GM23248 (cell line): Measurements from ENCODE around the gene SMC2.

ENCODE experiments used
- EZH2 ChIP-seq: fragments of 200-600 bp; sonication (generic); IDR thresholded peaks from 2 replicates; pipeline ENCODE4 v1.6.1; 2018; ENCODE audit warnings: antibody characterized with exemption, mild to moderate bottlenecking; ENCODE audit not compliant: insufficient read depth, poor library complexity, severe bottlenecking
- EZH2phosphoT487 ChIP-seq: fragments of 200-600 bp; sonication (generic); IDR thresholded peaks from 2 replicates; pipeline ENCODE4 v1.6.1; 2018; ENCODE audit warnings: antibody characterized with exemption, moderate library complexity, mild to moderate bottlenecking, low read depth; ENCODE audit not compliant: insufficient read depth

GRCh38 chr9:104104360-104104759 is 10.3 kb downstream of the SMC2 start:
- TF ChIP-seq EZH2 (no peak), EZH2phosphoT487 (no peak)
